ENCODE data around the gene XYLB.

DNA sequence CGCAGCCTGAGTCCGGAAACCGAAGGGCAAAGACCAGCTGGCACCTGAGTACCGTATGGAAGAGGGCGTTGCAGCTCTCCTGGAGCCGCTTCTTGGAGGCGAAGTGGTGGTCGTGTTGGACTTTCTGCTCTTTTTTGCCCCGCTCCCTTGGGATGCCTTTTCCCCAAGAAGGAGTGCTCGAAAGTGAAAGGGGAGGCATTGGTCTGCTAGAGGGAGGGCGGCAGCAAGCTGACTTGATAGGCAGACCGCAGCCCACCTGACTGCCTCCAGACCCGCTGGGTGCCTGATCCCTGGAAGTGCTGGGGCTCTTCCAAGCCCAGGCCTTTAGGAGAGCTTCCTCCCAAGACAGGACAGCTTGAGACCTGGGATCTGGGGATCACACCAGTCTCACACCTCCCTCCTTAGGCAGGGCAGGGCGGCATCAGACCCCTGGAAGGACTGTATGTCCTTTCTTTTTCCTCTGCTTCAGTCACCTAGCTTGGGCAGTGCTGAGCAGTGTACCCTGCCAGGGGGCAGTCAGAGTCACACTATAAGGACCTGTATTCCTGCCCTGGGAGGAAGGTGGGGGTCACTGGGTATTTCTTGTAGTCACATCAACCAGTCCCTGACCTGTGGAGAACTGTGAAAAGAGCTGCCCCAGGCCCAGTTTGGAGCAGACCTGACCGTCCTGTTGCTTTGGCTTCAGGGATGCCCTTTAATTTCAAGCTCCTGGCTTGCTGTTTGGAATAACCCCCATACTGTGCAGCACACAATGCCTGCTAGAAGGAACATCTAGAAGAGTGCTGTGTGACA lies 109.2 kb downstream of the XYLB start:
- no peak for TF ChIP-seq EZH2 (optimal IDR thresholded peaks at IDR 0.05; ENCODE audit: low read depth, low read length)
- TF ChIP-seq, protein P1, sequence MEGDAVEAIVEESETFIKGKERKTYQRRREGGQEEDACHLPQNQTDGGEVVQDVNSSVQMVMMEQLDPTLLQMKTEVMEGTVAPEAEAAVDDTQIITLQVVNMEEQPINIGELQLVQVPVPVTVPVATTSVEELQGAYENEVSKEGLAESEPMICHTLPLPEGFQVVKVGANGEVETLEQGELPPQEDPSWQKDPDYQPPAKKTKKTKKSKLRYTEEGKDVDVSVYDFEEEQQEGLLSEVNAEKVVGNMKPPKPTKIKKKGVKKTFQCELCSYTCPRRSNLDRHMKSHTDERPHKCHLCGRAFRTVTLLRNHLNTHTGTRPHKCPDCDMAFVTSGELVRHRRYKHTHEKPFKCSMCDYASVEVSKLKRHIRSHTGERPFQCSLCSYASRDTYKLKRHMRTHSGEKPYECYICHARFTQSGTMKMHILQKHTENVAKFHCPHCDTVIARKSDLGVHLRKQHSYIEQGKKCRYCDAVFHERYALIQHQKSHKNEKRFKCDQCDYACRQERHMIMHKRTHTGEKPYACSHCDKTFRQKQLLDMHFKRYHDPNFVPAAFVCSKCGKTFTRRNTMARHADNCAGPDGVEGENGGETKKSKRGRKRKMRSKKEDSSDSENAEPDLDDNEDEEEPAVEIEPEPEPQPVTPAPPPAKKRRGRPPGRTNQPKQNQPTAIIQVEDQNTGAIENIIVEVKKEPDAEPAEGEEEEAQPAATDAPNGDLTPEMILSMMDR (IDR thresholded peaks at IDR 0.05; ENCODE audit: low read length): no peak
